ENCODE data around the gene SETBP1. TPM values are rescaled to one million over a fixed set of nuclear protein-coding genes. Genes with fewer than 3 reads are reported as not detected.

SETBP1 gene
- total and polyA plus RNA-seq, 8 donors: 1.4 to 66.5 (median 20.1) TPM

DNA sequence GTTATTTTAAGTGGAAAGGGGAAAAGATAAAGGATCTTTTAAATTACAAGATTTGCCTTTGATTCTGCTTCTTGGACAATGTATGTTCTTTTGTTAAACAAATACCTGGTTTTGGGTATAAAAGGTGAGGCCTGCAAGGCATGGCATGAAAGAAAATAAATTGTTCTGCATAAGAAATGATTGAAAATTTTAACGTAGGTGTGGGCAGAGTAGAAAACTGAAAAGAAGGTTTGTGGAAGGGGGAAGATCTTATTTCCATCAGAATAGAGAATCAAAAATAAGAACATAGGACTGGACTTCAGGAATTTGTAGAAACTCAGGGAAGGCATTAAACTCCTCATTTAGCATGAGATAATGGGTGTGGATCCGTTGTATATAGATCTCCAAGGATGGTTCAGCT lies 153.1 kb downstream of the SETBP1 start:
- no peak for DNase-seq
- 88 to 96% (median 94%) methylated on average over 2 of the region's 2 CpGs for WGBS, 5 donors
- no peak overlapping the region for H3K27ac ChIP-seq

DNA sequence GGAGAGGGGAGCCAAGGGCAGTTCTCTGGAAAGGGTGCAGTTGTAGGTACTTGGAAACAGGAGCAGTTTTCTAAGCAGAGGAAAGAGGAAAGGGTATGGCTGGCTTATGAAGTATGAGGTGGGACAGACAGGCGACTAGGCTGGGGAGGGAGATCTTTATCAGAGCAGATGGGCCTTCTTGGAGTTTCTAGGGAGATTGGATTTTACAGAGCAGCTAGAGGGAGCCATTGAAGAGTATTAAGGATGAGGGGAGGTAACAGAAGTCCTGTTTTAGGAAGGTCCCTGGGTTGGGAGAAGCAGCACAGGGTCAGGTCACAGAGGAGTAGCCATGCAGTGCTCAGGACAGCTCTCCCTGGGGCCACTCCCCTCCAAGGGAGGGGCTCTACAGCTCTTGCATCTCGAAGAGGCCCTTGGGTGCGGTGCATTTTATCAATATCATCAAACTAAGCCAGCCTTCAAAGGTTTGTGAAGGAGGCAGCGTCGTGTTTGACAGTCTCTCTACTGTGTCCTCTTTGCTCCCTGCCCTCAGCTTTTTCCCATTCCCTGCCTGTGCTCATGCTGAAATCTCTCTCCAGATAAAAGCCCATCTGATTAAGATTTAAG lies 154.3 kb downstream of the SETBP1 start:
- Histone ChIP-seq H3K36me3 (no peaks in the 10 kb centered on the region), H3K27ac (peak overlapping the region in 1 of 5 donors; percentile 50), H3K9me3 (no peaks in the 10 kb centered on the region), H3K4me1 (peaks cover 12 to 64% (median 40%) of the 10 kb centered on the region in 4 donors), H3K27me3 (no peaks in the 10 kb centered on the region), H3K4me3 (no peak overlapping the region)
- TF ChIP-seq POLR2AphosphoS5 (IDR thresholded peaks at IDR 0.05): no peak
- TF ChIP-seq CTCF (IDR thresholded peaks at IDR 0.05): no peak
- no peak for TF ChIP-seq POLR2A (IDR thresholded peaks at IDR 0.05)
- TF ChIP-seq EP300 (IDR thresholded peaks at IDR 0.05): no peak
- intact Hi-C loops (cut with DNase I; ENCODE audit: low total_unique reads): no loop called here
- WGBS, 5 donors: 63 to 77% (median 71%) methylated on average over 5 of the region's 5 CpGs
- DNase-seq: no peak

More for the DNA sequence above, 153.1 kb downstream of the SETBP1 start:
- Histone ChIP-seq H3K4me1 (peaks cover 0 to 53% (median 28%) of the 10 kb centered on the region in 4 donors), H3K36me3 (no peaks in the 10 kb centered on the region), H3K27me3 (no peaks in the 10 kb centered on the region), H3K9me3 (no peaks in the 10 kb centered on the region), H3K4me3 (no peak overlapping the region)
- TF ChIP-seq POLR2A (IDR thresholded peaks at IDR 0.05): no peak
- no peak for TF ChIP-seq POLR2AphosphoS5 (IDR thresholded peaks at IDR 0.05)
- no peak for TF ChIP-seq EP300 (IDR thresholded peaks at IDR 0.05)
- no peak for TF ChIP-seq CTCF (IDR thresholded peaks at IDR 0.05)
- intact Hi-C loops (cut with DNase I; ENCODE audit: low total_unique reads): no loop called here

DNA sequence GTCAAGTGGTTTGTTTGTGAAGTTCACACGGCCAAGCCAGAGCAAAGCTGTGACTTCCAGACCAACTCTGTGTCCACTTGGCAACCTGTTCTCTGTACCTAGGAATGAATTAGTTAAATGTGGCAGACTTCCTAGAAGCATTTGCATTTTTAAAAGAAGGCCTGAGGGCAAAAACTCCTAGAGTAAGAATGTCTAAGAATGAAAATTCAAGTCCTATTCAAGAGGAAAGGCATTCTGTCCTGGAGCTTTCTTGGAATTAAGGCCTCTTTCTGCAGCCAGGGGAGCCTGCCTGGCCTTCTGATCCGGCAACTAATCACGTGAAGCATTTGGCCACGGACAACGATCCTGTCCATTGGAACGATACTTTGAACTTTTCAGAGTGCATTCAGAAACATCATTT lies 155.0 kb downstream of the SETBP1 start:
- DNase-seq: peak in 1 of 2 donors; percentile 36
- no peak for TF ChIP-seq POLR2AphosphoS5 (IDR thresholded peaks at IDR 0.05)
- TF ChIP-seq EP300 (IDR thresholded peaks at IDR 0.05): no peak
- no peak for TF ChIP-seq CTCF (IDR thresholded peaks at IDR 0.05)
- TF ChIP-seq POLR2A (IDR thresholded peaks at IDR 0.05): no peak
- intact Hi-C loops (cut with DNase I; ENCODE audit: low total_unique reads): no loop called here
- H3K36me3 ChIP-seq: no peaks in the 10 kb centered on the region
- WGBS, 5 donors: 51 to 77% (median 63%) methylated on average over 6 of the region's 6 CpGs
- H3K27me3 ChIP-seq: no peaks in the 10 kb centered on the region
- no peaks in the 10 kb centered on the region for H3K9me3 ChIP-seq
- H3K4me1 ChIP-seq: peaks cover 12 to 64% (median 42%) of the 10 kb centered on the region in 4 donors
- H3K4me3 ChIP-seq: no peak overlapping the region
- peak overlapping the region in 2 of 5 donors; percentile 14 to 50 for H3K27ac ChIP-seq

DNA sequence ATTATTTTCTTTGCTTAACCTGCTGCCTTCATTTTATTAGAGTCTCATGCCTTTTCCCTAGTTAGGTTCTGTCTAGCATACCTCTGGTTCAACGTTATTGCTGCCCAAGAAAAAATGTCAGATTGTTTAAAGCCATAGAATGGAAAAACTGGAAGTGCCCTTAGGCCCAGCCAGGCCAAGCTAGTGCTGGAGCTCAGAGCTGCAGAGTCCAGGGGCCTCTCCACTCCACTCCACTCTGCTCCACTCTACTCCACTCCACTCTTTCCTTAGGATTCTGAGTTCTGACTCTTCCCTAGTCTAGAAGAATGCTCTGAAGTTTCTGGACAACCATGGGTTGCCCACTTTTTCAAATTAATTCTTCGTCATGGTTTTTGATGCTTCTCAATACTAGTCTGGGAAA lies 155.6 kb downstream of the SETBP1 start:
- H3K4me3 ChIP-seq: no peak overlapping the region
- peaks cover 12 to 61% (median 38%) of the 10 kb centered on the region in 4 donors for H3K4me1 ChIP-seq
- no peaks in the 10 kb centered on the region for H3K9me3 ChIP-seq
- TF ChIP-seq POLR2AphosphoS5 (IDR thresholded peaks at IDR 0.05) (no peak), CTCF (IDR thresholded peaks at IDR 0.05) (no peak), EP300 (IDR thresholded peaks at IDR 0.05) (no peak)
- H3K27me3 ChIP-seq: no peaks in the 10 kb centered on the region
- no peak for DNase-seq
- peak overlapping the region in 1 of 5 donors; percentile 50 for H3K27ac ChIP-seq
- intact Hi-C loops (cut with DNase I; ENCODE audit: low total_unique reads): no loop called here
- WGBS, 5 donors: 74 to 87% (median 81%) methylated on average over 2 of the region's 2 CpGs
- H3K36me3 ChIP-seq: no peaks in the 10 kb centered on the region

Data from stomach (tissue), 9 donors.